GM21529 (cell line): ENCODE results near the gene AGBL4.

ENCODE experiments used
- ATAC-seq: cut with Tn5 transposase; IDR thresholded peaks from one replicate; pipeline ENCODE4 v1.9.1; 2021; ENCODE audit not compliant: unreplicated experiment

The AGBL4 gene

DNA sequence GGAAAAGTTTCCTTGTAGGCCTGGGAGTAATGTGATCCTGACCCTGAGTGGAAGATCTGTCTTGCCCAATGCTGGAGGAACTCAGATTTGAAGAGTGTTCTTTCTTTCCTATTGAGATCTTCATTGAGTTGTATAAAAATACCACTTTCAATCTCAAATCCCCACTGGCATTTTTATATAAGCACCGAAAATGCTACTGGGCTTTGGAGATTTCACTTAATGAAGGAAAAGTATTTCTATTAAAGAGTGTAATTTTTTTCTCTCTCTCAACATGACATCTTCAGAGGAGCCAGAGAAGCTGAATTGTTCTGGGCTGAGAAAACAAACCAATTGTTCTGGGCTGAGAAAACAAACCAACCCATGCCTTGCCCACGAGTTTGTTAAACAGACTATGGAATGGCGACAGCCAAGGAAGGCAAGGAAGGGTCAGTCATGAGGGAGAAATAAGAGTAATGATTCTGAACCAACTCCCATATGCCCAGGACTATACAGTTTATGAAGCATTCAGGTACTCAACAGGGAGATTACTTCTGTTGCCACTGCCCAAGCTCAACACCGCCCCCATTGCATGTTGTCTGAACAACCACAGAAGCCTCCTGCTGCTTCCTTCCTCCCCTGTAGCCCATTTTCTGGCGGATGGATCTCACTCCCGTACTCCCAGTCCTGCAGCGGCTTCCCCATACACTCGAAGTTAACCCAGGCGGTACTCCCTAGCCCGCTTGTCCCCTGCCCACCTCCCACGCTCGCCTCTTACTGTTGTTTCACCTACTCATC lies 1350.2 kb downstream of the AGBL4 start:
- no peak for ATAC-seq

DNA sequence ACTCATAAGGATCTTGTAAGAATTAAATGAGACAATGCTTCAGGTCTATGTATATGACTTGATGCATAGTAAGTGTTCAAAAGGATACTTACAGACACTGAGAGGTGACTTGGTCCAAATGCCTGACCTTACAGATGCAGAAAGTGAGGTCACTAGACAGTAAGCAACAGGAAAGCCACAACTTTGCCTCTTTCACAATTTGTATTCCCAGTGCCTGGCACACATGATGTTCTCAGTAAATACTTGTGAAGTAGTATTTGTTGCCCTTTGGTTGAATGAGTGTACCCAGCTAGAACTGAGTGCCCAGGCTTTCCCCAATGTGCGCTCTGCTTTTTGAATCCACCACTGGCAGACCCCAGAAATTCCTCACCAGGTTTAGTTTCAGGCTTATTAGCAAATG lies 1352.2 kb downstream of the AGBL4 start:
- no peak for ATAC-seq

DNA sequence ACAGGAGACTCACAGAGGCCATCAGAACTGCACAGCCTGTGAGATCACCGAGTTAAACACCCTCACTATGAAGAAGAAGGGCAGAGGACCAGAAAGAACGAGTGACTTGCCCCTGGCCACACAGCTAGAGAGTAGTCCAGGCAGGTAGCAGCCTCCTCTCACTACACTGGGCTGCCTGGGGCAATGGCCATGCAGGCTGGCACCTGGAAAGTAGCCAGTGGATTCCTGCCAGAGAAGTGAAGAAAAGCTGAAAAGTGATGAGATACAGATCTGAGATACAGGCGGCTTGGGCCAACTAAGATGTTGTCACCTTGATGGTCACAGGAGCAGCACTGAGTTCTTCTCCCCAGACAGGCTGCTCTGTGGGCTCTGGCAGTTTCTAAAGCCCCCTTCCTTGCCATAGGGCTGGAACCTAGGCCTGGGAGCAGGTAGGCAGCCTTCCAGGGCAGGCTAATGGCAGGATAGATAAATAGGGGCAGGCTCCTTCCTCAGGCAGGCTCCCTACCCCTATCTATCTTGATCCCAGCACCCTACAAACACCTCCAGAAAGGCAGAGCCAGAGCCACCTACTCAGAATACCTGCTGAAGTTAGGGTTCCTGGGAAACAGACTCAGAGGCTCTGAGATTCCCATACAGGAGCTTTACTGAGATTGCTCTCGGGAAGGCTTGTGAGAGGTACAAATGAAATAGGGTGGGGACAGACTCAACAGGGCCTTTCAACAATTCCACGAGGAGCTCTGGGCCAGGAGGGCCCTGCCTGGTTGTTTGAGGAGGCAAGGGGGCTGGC lies 1353.3 kb downstream of the AGBL4 start:
- ATAC-seq = no peak

DNA sequence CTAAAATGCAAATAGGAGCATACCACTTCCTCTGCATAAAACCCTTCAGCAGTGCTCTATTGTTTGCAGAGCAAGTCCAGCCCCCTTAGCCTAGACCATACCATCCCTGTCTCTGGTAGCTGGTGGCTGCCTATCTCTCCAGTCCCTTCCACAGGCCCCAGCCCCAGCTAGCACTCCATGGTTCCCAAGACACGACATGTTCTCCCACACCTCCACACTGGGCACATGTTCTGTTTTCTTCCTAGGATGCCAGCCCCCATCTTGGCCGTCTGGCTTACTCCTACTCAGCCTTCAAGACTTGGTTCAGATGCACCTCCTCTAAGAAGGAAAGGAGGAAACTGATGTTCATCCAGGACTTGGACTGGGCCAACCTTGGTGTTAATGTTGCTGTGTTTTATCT lies 1355.4 kb downstream of the AGBL4 start:
- ATAC-seq = no peak

- no peak for ATAC-seq
Measured at GRCh38 chr1:48667782-48668181, 1356.0 kb downstream of the AGBL4 start.

DNA sequence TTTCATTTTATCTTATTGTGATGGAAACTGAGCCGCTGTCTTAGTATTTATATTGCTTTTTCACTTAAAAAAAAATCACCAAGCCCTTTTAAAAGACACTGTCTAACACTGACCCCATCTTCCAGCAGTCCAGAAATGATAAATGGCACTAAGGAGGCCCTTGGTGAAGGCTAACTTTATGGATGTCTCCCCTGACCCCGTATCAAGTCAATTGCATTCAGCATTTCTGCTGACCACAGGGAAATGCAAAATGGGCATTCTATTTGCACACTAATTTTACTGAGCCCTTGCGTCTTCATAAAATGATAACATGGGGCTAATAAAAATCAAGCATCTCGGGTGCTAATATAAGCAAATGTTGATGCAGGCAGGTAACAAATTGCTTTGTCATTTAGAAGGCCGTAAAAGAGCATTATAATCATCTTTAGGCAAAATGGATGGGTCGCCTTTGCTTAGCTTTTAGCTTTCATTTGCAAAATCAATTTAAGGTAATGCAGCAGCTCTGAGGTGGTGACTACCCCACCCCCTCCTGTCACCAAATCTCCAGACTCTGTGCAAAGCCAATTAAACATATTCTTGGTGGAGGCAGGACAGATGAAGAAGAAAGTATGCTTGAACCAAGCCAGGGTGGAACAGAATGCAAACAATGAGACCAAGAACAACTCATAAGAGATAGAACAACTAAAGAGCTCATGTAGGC lies 1357.9 kb downstream of the AGBL4 start:
- ATAC-seq = no peak

DNA sequence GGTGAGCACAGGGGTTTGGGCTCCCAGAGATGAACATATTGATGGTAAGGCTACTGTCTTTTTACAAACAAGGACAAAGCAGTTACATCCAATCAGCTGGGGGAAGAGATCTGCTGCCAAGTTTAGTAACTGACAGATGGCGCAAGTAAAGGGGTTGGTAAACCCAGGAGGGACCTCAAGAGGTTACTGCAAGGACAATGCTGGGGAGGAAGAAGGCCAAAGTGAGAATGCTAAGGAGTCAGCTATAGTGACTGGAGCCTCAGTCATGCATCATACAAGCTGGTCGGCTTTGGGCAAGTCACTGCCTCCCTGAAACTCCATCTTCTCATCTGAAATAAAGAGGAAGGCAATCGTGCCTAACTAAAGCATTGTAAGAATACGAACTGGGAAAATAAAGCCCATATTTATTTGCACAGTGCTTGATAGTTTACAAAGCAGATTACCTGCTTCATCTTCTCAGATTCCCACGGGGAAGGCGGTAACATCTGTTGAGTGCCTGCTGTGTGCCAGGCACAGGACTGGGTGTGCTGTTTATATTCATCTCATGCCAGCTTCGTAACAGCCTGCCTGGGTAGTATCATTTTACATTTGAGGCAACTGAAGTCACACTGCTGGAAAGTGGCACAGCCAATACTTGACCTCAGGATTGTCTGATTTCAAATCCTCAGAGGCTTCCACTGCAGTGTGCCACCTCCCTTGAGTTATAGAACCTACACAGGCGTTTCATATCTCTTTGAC lies 1361.9 kb downstream of the AGBL4 start:
- ATAC-seq = no peak

DNA sequence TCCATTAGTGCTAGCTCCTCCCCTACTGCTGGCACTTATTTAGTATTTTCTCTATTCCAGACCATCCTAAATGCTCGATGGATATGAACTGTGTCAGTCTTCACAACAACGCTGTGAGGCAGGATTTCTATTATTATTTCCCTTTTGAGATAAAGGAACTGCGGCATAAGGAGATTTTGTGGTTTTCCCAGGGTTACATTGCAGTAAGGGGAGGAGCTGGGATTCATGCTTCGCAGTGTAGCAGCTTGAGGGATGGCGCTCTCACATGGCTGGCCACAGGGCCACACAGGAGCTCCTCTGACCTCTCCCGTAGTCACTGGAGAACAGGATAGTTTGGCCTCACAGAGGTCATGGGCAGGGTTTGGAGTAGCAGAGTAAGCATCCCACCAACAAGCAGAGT lies 1364.0 kb downstream of the AGBL4 start:
- no peak for ATAC-seq

- ATAC-seq = no peak
Measured at GRCh38 chr1:48657413-48657812, 1366.3 kb downstream of the AGBL4 start.

- no peak for ATAC-seq
Measured at GRCh38 chr1:48654606-48655210, 1369.0 kb downstream of the AGBL4 start.

DNA sequence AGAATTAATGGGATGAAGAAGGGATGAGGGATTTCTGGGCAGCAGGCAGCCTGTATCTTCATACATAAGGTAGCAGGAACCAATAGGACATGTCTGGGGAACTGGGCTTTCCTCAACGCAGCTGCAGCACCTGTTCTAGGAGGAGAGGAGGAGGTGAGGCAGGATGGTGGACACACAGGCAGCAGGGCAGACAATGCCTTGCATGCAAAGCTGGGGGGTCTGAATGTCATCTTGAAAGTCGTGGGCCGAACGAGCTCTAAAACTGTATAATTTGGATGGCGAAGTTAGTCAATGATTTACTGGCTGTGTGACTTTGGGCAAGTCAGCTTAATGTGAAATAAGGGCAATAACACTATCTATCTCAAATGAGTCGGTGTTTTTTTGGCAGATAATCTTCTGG lies 1371.4 kb downstream of the AGBL4 start:
- no peak for ATAC-seq

GRCh38 chr1:48649880-48650279 lies 1373.9 kb downstream of the AGBL4 start:
- no peak for ATAC-seq

- ATAC-seq = no peak
Measured at GRCh38 chr1:48645883-48646282, 1377.9 kb downstream of the AGBL4 start.

GRCh38 chr1:48644905-48645605 lies 1378.7 kb downstream of the AGBL4 start:
- no peak for ATAC-seq

DNA sequence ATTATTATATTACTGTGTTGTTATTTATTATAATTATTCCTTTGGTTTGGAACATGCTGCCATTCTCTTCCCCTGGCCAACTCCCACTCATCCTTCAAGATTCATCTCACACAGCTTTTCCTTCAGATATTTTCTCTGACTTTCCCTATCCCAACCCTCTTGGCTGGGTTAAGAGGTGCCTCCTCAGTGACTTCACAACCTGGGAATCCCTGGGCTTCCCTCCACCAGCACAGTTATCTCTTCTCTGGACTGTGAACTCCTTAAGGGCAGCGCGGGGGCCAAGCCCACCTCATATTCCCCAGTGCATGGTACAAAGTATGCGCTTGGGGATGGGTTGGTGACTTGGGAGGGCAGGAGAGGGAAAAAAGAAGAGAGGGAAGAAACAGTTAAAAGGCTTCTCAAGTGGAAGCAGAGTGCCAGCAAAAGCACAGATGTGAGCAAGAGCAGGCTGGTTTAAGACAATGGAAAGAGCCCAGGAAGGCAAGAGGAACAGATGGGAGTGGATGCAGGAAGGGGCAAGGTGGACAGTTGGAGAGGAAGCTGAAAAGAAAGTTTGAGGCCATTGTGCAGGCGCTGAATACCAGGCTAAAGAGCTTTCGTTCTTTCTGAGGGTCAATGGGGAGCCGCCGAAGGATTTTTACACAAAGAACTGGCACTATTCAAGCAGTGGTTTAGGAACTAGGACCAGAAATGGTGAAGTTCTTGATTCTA lies 1379.4 kb downstream of the AGBL4 start:
- no peak for ATAC-seq

DNA sequence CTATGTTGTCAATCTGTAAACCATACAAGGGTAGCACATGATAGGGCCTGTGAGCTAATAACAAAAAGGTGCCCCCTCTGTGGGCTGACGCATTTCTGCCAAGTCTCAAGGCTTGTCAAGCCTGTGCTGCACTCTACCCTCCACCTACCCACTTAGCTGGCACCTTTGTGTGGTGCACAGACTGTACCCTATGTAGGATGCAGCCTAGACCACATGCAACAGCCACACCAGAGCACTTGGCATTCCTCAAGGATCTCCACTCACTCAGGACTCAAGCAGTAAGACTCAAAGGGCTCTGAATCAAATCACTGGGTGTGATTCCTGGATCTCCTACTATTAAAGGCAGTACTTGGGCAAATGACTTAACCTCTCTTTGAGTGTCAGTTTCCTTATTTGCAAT lies 1380.6 kb downstream of the AGBL4 start:
- no peak for ATAC-seq

GRCh38 chr1:48640836-48641492 lies 1382.8 kb downstream of the AGBL4 start:
- ATAC-seq = no peak

DNA sequence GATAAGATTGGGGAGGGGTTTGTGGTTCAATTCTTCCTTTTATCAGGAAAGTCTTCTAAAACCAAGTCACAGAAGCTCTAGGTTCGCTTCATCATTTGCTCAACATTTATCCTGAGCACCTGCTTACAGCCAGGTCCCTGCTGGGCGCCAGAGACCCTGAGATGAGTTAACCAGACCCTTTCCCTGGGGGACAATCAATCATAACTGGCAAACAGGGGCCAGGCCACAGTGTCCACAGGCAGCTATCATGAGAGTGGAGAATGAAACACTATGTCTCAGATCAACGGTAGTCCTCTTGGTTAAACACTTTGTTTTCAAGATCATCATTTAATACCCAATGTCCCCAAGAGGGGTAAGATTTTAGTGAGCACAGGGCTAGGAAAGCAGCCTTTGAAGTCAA lies 1393.9 kb downstream of the AGBL4 start:
- no peak for ATAC-seq

- no peak for ATAC-seq
Measured at GRCh38 chr1:48627486-48627885, 1396.3 kb downstream of the AGBL4 start.
